Ascending aorta (tissue), 2 donors: ENCODE measurements around the gene PRKACA. TPM values are rescaled to one million over a fixed set of nuclear protein-coding genes. Genes with fewer than 3 reads are reported as not detected.

Experiments used
- DNase-seq, 2 donors: peaks; one replicate each; pipeline ENCODE4 v3.0.0-alpha.2; 2019; ENCODE audit warnings: low spot score in 2 of 2
- H3K27ac ChIP-seq, 2 donors: fragments of 200-600 bp; sonication (generic); one replicate each; pipeline ENCODE4 v1.5.1; 2016 to 2017; ENCODE audit warnings: mild to moderate bottlenecking in 1 of 2
- H3K27me3 ChIP-seq: fragments of 200-600 bp; sonication (generic); one replicate; pipeline ENCODE4 v1.5.1; 2017
- H3K36me3 ChIP-seq, 2 donors: fragments of 200-600 bp; sonication (generic); one replicate each; pipeline ENCODE4 v1.5.1; 2016
- H3K4me1 ChIP-seq, 2 donors: fragments of 200-600 bp; sonication (generic); one replicate each; pipeline ENCODE4 v1.5.1; 2016 to 2017; ENCODE audit warnings: mild to moderate bottlenecking in 1 of 2
- H3K4me3 ChIP-seq, 2 donors: fragments of 200-600 bp; sonication (generic); one replicate each; pipeline ENCODE4 v1.5.1; 2016 to 2017; ENCODE audit warnings: mild to moderate bottlenecking in 1 of 2
- H3K9me3 ChIP-seq, 2 donors: fragments of 200-600 bp; sonication (generic); one replicate each; pipeline ENCODE4 v1.5.1; 2016
- CTCF ChIP-seq, 3 experiments: fragments of 200-600 bp in 2 of 3; fragments of 450-650 bp in 1 of 3; sonication (generic) in 2 of 3; IDR thresholded peaks; one replicate each; pipeline ENCODE4 v1.5.1; 2016 to 2019; ENCODE audit warnings: antibody characterized with exemption in 3 of 3, mild to moderate bottlenecking in 1 of 3, moderate library complexity in 1 of 3
- intact Hi-C: fragments of 100-400 bp; cut with DNase I; formaldehyde crosslinking; loops from one replicate; pipeline ENCODE4 v1.15.1; 2023
- total RNA-seq: library from RNA; depleted of rRNA; stranded (reverse); fragments of >200 nt; gene quantifications from one replicate; pipeline ENCODE4 v1.1.0, GENCODE V29; 2016

The PRKACA gene
- total RNA-seq, 1 donor from 2014 or later: 92.6 TPM

DNA sequence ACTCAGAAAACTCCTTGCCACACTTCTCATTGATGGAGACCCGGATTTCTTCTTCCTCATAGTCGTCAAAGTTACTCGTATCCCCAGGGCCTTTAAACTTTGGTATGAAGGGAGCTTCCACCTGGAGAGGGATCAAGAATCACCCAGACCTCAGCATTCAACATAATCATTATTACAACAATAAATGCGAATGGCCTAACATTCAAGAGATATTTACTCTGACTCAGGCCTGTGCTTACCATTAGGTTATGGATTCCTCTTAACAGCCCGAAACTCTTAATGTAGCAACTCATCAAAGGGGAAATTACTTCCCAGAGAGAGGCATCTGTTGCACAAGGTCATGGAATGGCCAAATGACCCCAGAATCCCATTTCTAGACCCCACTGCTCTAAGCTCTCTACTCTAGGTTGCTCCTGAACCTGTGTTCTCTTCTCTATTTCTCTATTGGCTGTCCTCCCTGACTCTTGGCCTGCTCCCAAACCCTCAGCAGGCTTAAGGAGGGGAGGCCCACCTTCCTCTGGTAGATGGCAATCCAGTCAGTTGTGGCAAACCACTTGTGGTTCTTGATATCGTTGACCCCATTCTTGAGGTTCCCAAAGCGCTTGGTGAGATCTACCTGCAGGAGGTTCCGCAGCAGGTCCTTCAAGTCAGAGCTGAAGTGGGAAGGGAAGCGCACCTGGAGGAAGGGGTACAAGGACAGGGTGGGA lies 24.3 kb downstream of the PRKACA start:
- peaks cover 29 to 31% of the 10 kb centered on the region in 2 donors for H3K36me3 ChIP-seq
- no peak overlapping the region for H3K27ac ChIP-seq
- TF ChIP-seq CTCF (IDR thresholded peaks at IDR 0.05): no peak
- H3K9me3 ChIP-seq: peaks cover 5 to 7% of the 10 kb centered on the region in 2 donors
- H3K4me1 ChIP-seq: peaks cover 3 to 9% of the 10 kb centered on the region in 2 donors
- no peak for DNase-seq
- H3K27me3 ChIP-seq: no peaks in the 10 kb centered on the region
- intact Hi-C loops: no loop called here
- H3K4me3 ChIP-seq: no peak overlapping the region

GRCh38 chr19:14091813-14092462 lies 25.6 kb downstream of the PRKACA start:
- Histone ChIP-seq H3K4me1 (peaks cover 3 to 9% of the 10 kb centered on the region in 2 donors), H3K4me3 (peak overlapping the region; percentile 80 to 90), H3K27ac (peak overlapping the region; percentile 92 to 94), H3K36me3 (peaks cover 18 to 22% of the 10 kb centered on the region in 2 donors), H3K9me3 (peaks cover 5 to 7% of the 10 kb centered on the region in 2 donors), H3K27me3 (no peaks in the 10 kb centered on the region)
- intact Hi-C loops: loop anchor here (1.0 to 2.0 kb wide), 3 partner anchors 15 to 44 kb away; partner anchors contain the start of gene ASF1B
- DNase-seq: no peak
- TF ChIP-seq CTCF (IDR thresholded peaks at IDR 0.05): no peak

GRCh38 chr19:14091081-14091812 lies 26.3 kb downstream of the PRKACA start:
- H3K4me1 ChIP-seq: peaks cover 3 to 9% of the 10 kb centered on the region in 2 donors
- intact Hi-C loops: loop anchor here (1.0 to 2.0 kb wide), 3 partner anchors 16 to 45 kb away; partner anchors contain the start of gene ASF1B
- H3K27ac ChIP-seq: peak overlapping the region; percentile 92 to 94
- peak in 1 of 2 donors; percentile 77 for DNase-seq
- peaks cover 5 to 7% of the 10 kb centered on the region in 2 donors for H3K9me3 ChIP-seq
- TF ChIP-seq CTCF (IDR thresholded peaks at IDR 0.05): peak; percentile 3 to 23 (median 13)
- H3K36me3 ChIP-seq: peaks cover 11 to 15% of the 10 kb centered on the region in 2 donors
- H3K4me3 ChIP-seq: peak overlapping the region; percentile 80 to 90
- H3K27me3 ChIP-seq: no peaks in the 10 kb centered on the region

GRCh38 chr19:14090509-14091080 lies 27.0 kb downstream of the PRKACA start, which contains the start of gene SAMD1:
Gene SAMD1, minus strand, starts transcription at chr19:14090751.
- peaks cover 3 to 9% of the 10 kb centered on the region in 2 donors for H3K4me1 ChIP-seq
- peaks cover 5 to 7% of the 10 kb centered on the region in 2 donors for H3K9me3 ChIP-seq
- peak in 1 of 2 donors; percentile 96 for DNase-seq
- intact Hi-C loops: loop anchor here (1.0 to 2.0 kb wide), 3 partner anchors 16 to 46 kb away; partner anchors contain the start of gene ASF1B
- H3K4me3 ChIP-seq: peak within 1 kb of the TSS; percentile 80 to 90
- peak within 1 kb of the TSS; percentile 92 to 94 for H3K27ac ChIP-seq
- H3K36me3 ChIP-seq: peaks cover 10 to 12% of the 10 kb centered on the region in 2 donors
- no peak for TF ChIP-seq CTCF (IDR thresholded peaks at IDR 0.05)
- H3K27me3 ChIP-seq: no peaks in the 10 kb centered on the region
